Astrocyte (in vitro differentiated cells and primary cell): Measurements from ENCODE around the gene TNFRSF12A.

Experiments
- EZH2 ChIP-seq: IDR thresholded peaks from 2 replicates; pipeline ENCODE4 v1.6.1; 2012; ENCODE audit warnings: mild to moderate bottlenecking, low read length, inconsistent platforms; ENCODE audit not compliant: insufficient read depth
- TF ChIP-seq, protein P1 (sequence below): IDR thresholded peaks from 2 replicates; pipeline ENCODE4 v1.5.1; 2011; ENCODE audit warnings: low read depth, mild to moderate bottlenecking, inconsistent platforms, low read length, moderate library complexity; ENCODE audit not compliant: insufficient read depth

DNA sequence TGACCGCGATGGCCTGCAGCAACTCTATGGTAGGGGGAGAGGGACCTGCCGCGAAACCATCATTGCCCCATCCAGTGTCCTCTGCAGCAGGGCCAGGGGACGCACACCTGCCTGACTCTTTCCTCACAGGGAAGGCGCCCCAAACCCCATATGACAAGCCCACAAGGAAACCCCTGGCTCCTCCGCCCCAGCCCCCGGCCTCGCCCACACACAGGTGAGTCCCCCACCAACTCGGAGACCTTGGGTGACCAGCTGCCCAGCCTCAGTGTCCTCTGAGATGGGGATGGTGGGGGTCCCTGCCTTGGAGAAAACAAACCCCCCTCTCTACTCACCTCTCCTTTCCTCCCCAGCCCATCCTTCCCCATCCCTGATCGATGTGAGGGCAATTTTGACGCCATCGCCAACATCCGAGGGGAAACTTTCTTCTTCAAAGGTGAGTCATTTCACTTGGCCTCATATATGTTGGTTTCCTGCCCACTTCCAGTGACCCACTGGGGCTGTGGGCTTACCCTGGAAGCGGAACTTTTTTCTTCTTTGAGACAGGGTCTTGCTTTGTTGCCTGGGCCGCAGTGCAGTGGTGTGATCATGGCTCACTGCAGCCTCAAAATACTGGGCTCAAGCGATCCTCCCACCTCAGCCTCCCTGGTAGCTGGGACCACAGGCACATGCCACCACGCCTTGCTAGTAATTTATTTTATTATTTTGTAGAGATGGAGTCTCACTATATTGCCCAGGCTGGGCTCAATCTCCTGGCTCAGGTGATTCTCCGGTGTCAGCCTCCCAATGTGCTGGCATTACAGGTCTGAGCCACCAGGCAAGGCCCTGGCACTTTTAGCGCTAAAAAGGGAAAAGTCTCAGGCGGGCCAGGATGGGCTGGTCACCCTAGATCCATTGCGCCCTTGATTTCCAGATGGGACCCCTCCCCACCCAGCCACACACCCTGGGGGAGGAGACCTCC lies 37.3 kb downstream of the TNFRSF12A start:
- TF ChIP-seq, protein P1, sequence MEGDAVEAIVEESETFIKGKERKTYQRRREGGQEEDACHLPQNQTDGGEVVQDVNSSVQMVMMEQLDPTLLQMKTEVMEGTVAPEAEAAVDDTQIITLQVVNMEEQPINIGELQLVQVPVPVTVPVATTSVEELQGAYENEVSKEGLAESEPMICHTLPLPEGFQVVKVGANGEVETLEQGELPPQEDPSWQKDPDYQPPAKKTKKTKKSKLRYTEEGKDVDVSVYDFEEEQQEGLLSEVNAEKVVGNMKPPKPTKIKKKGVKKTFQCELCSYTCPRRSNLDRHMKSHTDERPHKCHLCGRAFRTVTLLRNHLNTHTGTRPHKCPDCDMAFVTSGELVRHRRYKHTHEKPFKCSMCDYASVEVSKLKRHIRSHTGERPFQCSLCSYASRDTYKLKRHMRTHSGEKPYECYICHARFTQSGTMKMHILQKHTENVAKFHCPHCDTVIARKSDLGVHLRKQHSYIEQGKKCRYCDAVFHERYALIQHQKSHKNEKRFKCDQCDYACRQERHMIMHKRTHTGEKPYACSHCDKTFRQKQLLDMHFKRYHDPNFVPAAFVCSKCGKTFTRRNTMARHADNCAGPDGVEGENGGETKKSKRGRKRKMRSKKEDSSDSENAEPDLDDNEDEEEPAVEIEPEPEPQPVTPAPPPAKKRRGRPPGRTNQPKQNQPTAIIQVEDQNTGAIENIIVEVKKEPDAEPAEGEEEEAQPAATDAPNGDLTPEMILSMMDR: no peak
- no peak for TF ChIP-seq EZH2
